Measurements from ENCODE around the gene PYGM.

DNA sequence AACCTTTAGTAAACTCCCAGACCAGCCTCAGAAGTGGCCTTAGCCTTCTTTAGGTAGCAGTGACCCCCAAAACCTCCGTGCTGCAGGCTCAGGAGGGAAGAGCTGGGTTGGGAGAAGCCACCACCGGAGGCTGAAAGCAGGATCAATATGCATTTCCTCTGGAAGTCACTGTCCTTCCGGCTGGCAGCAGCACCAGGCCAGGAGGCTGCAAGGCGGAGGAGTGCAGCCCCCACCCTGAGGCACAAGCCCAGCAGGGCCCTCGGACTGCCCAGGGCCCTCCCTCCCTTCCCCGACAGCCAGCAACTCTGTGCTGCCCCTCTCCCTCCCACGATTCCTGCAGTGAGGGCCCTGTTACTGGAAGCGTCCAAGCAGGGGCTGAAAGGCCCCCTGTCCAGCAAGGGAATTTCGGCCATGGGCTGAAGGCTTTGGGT is 33.5 kb downstream of the PYGM start:
- TF ChIP-seq YY1 (IDR thresholded peaks at IDR 0.05; ENCODE audit: low read depth), result no peak
- TF ChIP-seq, protein P1, sequence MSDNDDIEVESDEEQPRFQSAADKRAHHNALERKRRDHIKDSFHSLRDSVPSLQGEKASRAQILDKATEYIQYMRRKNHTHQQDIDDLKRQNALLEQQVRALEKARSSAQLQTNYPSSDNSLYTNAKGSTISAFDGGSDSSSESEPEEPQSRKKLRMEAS (IDR thresholded peaks at IDR 0.05), result no peak
- no peak for TF ChIP-seq EP300 (IDR thresholded peaks at IDR 0.05; ENCODE audit: borderline replicate concordance)
- TF ChIP-seq RAD21 (IDR thresholded peaks at IDR 0.05; ENCODE audit: low read depth), result no peak
- TF ChIP-seq NFIC (IDR thresholded peaks at IDR 0.05), result no peak
